OCI-LY7 (cell line): Measurements from ENCODE around the gene ZNRF1. TPM values are rescaled to one million over a fixed set of nuclear protein-coding genes. Genes with fewer than 3 reads are reported as not detected.
"Not testable (repeated sequence)": the region's sequence is repeated elsewhere in the genome, so short reads cannot be mapped to it uniquely, and the experiment has no call there.

Experiments
- BruUV-seq: library from RNA; stranded (reverse); fragments of 400-500 nt; replicated peaks from 2 replicates; lab custom pipeline; 2021; lab: Mats Ljungman, UMichigan
- CTCF ChIA-PET: fragments of 300-600 bp; sonication (Branson Sonifier 250); formaldehyde crosslinking; loops from one replicate; lab custom pipeline; 2022; ENCODE audit warnings: antibody characterized with exemption; ENCODE audit not compliant: unreplicated experiment; lab: Charles Lee
- POLR2A ChIA-PET: fragments of 300-600 bp; sonication (Branson Sonifier 250); formaldehyde crosslinking; loops from one replicate; lab custom pipeline; 2022; ENCODE audit warnings: antibody characterized with exemption; lab: Charles Lee
- DNase-seq: peaks from one replicate; pipeline ENCODE4 v3.0.0-alpha.2; 2015; ENCODE audit warnings: low spot score
- H2AFZ ChIP-seq: fragments of 200-600 bp; sonication (generic), shearing (Covaris generic); 2 replicates; pipeline ENCODE4 v1.6.1; 2014; ENCODE audit warnings: mild to moderate bottlenecking, antibody characterized with exemption, low read length, moderate library complexity
- H3K27ac ChIP-seq: fragments of 200-600 bp; sonication (generic); 2 replicates; pipeline ENCODE4 v1.5.1; 2014; ENCODE audit warnings: mixed run types, low read depth, mild to moderate bottlenecking, moderate library complexity, low read length, inconsistent platforms; ENCODE audit not compliant: poor library complexity, severe bottlenecking
- H3K36me3 ChIP-seq: fragments of 200-600 bp; sonication (generic); 2 replicates; pipeline ENCODE4 v1.6.1; 2014; ENCODE audit warnings: mild to moderate bottlenecking, antibody characterized with exemption, low read length, moderate library complexity, mixed read lengths; ENCODE audit not compliant: insufficient read depth
- H3K4me1 ChIP-seq: fragments of 200-600 bp; sonication (generic); 2 replicates; pipeline ENCODE4 v1.5.1; 2014; ENCODE audit warnings: mild to moderate bottlenecking, low read length; ENCODE audit not compliant: insufficient read depth, poor library complexity, severe bottlenecking
- H3K4me2 ChIP-seq: fragments of 200-600 bp; sonication (generic); 2 replicates; pipeline ENCODE4 v1.6.1; 2014; ENCODE audit warnings: mild to moderate bottlenecking, low read length
- H3K4me3 ChIP-seq: fragments of 200-600 bp; sonication (generic); 2 replicates; pipeline ENCODE4 v1.5.1; 2014; ENCODE audit warnings: mild to moderate bottlenecking, low read depth, low read length; ENCODE audit not compliant: poor library complexity, severe bottlenecking
- H3K79me2 ChIP-seq: fragments of 200-600 bp; sonication (generic); 2 replicates; pipeline ENCODE4 v1.6.1; 2016; ENCODE audit warnings: low read depth, mild to moderate bottlenecking, low read length, moderate library complexity, mixed read lengths; ENCODE audit not compliant: insufficient read depth
- H3K9me2 ChIP-seq: fragments of 200-600 bp; sonication (generic); 2 replicates; pipeline ENCODE4 v1.6.1; 2016; ENCODE audit warnings: mild to moderate bottlenecking, low read length, mixed read lengths; ENCODE audit not compliant: insufficient read depth
- H3K9me3 ChIP-seq: fragments of 200-600 bp; sonication (generic); 2 replicates; pipeline ENCODE4 v1.6.1; 2014; ENCODE audit warnings: mild to moderate bottlenecking, mixed run types, low read length, mixed read lengths
- H4K20me1 ChIP-seq: fragments of 200-600 bp; sonication (generic); 2 replicates; pipeline ENCODE4 v1.6.1; 2014; ENCODE audit warnings: mild to moderate bottlenecking, antibody characterized with exemption, low read length, moderate library complexity, mixed read lengths; ENCODE audit not compliant: insufficient read depth
- EZH2phosphoT487 ChIP-seq: fragments of 200-600 bp; sonication (generic); IDR thresholded peaks from 2 replicates; pipeline ENCODE4 v1.6.1; 2018; ENCODE audit warnings: low read depth, borderline replicate concordance, mild to moderate bottlenecking, mixed run types, antibody characterized with exemption, low read length, moderate library complexity, mixed read lengths
- intact Hi-C: fragments of 100-400 bp; cut with micrococcal nuclease; formaldehyde crosslinking; loops from one replicate; pipeline ENCODE4 v1.10.0; 2022; ENCODE audit not compliant: unreplicated experiment
- total RNA-seq, 2 experiments: library from RNA; depleted of rRNA in 1 of 2; stranded (reverse); fragments of >200 nt in 1 of 2; shearing (Covaris generic) in 1 of 2; gene quantifications; 2 replicates each; pipeline ENCODE4 v1.2.3, GENCODE V29; 2014 to 2022
- TF ChIP-seq, protein P1 (sequence below): fragments of 200-600 bp; sonication (generic); conservative IDR thresholded peaks from 2 replicates; pipeline ENCODE4 v1.5.1; 2014; ENCODE audit warnings: mild to moderate bottlenecking, antibody characterized with exemption, low read length, moderate library complexity, mixed read lengths

The ZNRF1 gene
- total RNA-seq, 2 experiments from 2014 or later: 11.8 to 23.7 TPM

DNA sequence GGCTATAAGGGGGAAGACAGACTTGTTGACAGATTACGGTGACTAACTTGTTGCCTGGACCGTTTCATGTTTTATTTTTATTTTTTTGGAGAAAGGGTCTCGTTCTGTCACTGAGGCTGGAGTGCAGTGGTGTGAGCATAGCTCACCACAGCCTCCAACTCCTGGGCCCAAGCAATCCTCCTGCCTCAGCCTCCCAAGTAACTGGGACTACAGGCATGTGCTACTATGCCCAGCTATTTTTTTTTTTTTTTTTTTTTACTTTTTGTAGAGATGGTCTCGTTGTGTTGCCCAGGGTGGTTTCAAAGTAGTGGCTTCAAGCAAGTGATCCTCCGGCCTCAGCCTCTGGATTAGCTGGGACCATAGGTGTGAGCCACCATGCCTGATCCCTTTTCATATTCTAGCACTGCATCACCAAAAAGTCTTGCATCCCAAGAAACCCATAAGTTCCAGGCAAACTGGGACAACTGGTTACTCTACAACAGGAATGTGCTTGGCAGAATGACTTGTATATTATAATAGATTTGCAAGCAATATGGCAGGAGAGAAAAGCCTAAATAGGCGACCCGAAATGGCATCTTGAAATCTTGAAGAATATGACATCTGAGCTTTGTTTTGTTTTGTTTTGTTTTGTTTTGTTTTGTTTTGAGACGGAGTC lies 11.7 kb upstream of the ZNRF1 start:
- Histone ChIP-seq H3K9me2 (no peaks in the 10 kb centered on the region), H3K9me3 (no peaks in the 10 kb centered on the region), H2AFZ (no peak overlapping the region), H3K36me3 (no peaks in the 10 kb centered on the region), H3K4me2 (no peak overlapping the region), H3K79me2 (peaks cover 16% of the 10 kb centered on the region; the same call in 1 of the 2 replicates), H4K20me1 (no peaks in the 10 kb centered on the region), H3K4me1 (no peaks in the 10 kb centered on the region), H3K27ac (no peak overlapping the region), H3K4me3 (no peak overlapping the region)
- ChIA-PET CTCF (no interaction called here), POLR2A (interaction anchor here (0.6 to 3.1 kb wide), 2 partner anchors 10 to 292 kb away, joined by 3 to 19 read pairs; partner anchors contain the start of gene ZNRF1)
- no peak for DNase-seq
- intact Hi-C loops: no loop called here
- BruUV-seq: no TSS peak
- TF ChIP-seq EZH2phosphoT487: no peak
- TF ChIP-seq, protein P1, sequence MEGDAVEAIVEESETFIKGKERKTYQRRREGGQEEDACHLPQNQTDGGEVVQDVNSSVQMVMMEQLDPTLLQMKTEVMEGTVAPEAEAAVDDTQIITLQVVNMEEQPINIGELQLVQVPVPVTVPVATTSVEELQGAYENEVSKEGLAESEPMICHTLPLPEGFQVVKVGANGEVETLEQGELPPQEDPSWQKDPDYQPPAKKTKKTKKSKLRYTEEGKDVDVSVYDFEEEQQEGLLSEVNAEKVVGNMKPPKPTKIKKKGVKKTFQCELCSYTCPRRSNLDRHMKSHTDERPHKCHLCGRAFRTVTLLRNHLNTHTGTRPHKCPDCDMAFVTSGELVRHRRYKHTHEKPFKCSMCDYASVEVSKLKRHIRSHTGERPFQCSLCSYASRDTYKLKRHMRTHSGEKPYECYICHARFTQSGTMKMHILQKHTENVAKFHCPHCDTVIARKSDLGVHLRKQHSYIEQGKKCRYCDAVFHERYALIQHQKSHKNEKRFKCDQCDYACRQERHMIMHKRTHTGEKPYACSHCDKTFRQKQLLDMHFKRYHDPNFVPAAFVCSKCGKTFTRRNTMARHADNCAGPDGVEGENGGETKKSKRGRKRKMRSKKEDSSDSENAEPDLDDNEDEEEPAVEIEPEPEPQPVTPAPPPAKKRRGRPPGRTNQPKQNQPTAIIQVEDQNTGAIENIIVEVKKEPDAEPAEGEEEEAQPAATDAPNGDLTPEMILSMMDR: no peak

DNA sequence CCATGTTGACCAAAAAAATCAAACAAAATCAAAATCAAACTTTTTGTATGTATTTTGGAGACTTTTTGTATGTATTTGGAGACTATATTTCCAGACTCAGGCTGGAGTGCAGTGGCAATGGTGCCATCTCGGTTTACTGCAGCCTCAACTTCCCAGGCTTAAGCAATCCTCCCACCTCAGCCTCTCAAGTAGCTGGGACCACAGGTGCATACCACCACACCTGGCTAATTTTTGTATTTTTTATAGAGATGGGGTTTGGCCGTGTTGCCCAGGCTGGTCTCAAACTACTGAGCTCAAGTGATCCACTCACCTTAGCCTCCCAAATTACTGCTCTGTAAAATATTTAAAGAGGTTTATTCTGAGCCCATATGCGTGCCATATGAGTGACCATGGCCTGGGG lies 9.0 kb upstream of the ZNRF1 start:
- H3K9me3 ChIP-seq, BruUV-seq, H3K36me3 ChIP-seq, H3K27ac ChIP-seq, H3K79me2 ChIP-seq, H3K4me2 ChIP-seq, intact Hi-C loops, CTCF ChIA-PET, POLR2A ChIA-PET, DNase-seq, H3K4me3 ChIP-seq, H2AFZ ChIP-seq, H3K4me1 ChIP-seq, H3K9me2 ChIP-seq, H4K20me1 ChIP-seq: not testable (repeated sequence)

DNA sequence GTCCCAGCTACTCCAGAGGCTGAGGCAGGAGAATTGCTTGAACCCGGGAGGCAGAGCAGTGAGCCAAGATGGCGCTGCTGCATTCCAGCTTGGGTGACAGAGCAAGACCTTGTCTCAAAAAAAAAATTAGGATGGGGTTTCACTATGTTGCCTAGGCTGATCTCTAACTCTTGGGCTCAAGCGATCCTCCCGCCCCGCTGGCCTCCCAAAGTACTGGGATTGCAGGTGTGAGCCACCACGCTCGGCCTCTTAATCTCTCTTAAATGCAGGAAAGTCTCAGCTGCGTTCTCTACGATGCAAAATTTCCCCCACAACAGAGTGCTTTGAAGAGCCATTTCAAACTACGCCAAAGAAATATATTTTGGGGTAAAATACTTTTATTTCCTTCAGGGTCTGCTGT lies 8.0 kb upstream of the ZNRF1 start:
- no peaks in the 10 kb centered on the region for H3K9me2 ChIP-seq
- H3K4me2 ChIP-seq: no peak overlapping the region
- CTCF ChIA-PET: no interaction called here
- H4K20me1 ChIP-seq: no peaks in the 10 kb centered on the region
- no peak overlapping the region for H3K27ac ChIP-seq
- POLR2A ChIA-PET: no interaction called here
- H3K4me1 ChIP-seq: no peaks in the 10 kb centered on the region
- TF ChIP-seq, protein P1: no peak
- no peaks in the 10 kb centered on the region for H3K79me2 ChIP-seq
- H3K36me3 ChIP-seq: no peaks in the 10 kb centered on the region
- no peak overlapping the region for H2AFZ ChIP-seq
- DNase-seq: no peak
- intact Hi-C loops: no loop called here
- BruUV-seq: no TSS peak
- no peak overlapping the region for H3K4me3 ChIP-seq
- no peaks in the 10 kb centered on the region for H3K9me3 ChIP-seq
